Mucosa of descending colon (tissue), 3 donors: Measurements from ENCODE around the gene LEF1. TPM values are rescaled to one million over a fixed set of nuclear protein-coding genes. Genes with fewer than 3 reads are reported as not detected.

Experiments
- ATAC-seq: fragments of 200-7000 bp; cut with Tn5 transposase; one replicate; pipeline ENCODE4 v1.9.1; 2020; ENCODE audit warnings: mild to moderate bottlenecking, moderate library complexity
- DNase-seq, 3 donors: peaks; one replicate each; pipeline ENCODE4 v3.0.0-alpha.2; 2020
- H3K36me3 ChIP-seq: fragments of 200-600 bp; one replicate; pipeline ENCODE4 v1.8.0; 2021; ENCODE audit warnings: low read depth, mild to moderate bottlenecking
- H3K4me1 ChIP-seq: fragments of 200-600 bp; one replicate; pipeline ENCODE4 v1.8.0; 2021; ENCODE audit warnings: low read depth, mild to moderate bottlenecking
- H3K4me3 ChIP-seq: fragments of 200-600 bp; one replicate; pipeline ENCODE4 v1.8.0; 2021; ENCODE audit warnings: mild to moderate bottlenecking
- H3K9me3 ChIP-seq: fragments of 200-600 bp; one replicate; pipeline ENCODE4 v1.8.0; 2021; ENCODE audit warnings: mild to moderate bottlenecking
- CTCF ChIP-seq: fragments of 200-600 bp; IDR thresholded peaks from one replicate; pipeline ENCODE4 v1.8.0; 2022; ENCODE audit warnings: antibody characterized with exemption, mild to moderate bottlenecking
- intact Hi-C, 2 donors: fragments of 100-400 bp; cut with DNase I in 1 of 2; cut with micrococcal nuclease in 1 of 2; formaldehyde crosslinking; loops; one replicate each; pipeline versions ENCODE4 v1.11.0 to v1.11.1; 2022; cut with DNase I, micrococcal nuclease
- total RNA-seq, 3 donors: library from RNA; stranded (reverse); fragmentation: NEBNext Ultra II Directional in 2 of 3; extraction: Animal tissue kit (Norgen Biotek cat#: 25700) in 2 of 3; gene quantifications; one replicate each; pipeline versions ENCODE4 v1.2.1 to v1.2.4, GENCODE V29; 2021 to 2023
- donor health status: DM: no; HTN: no; CAD: no; lungs with moderate emphysema.
- donor health status: DM: no; HTN: no; CAD: no.
- donor health status: DM: no; HTN: yes; CAD: no.

The LEF1 gene
- total RNA-seq, 3 donors from 2014 or later, result 2.2 to 3.9 (median 2.5) TPM

- ATAC-seq (no peak), DNase-seq (no peak)
- Histone ChIP-seq H3K4me3 (no peak overlapping the region), H3K9me3 (no peaks in the 10 kb centered on the region), H3K4me1 (no peaks in the 10 kb centered on the region), H3K36me3 (no peaks in the 10 kb centered on the region)
- no peak for TF ChIP-seq CTCF
- intact Hi-C loops, result no loop called here
These were observed 167.1 kb downstream of the LEF1 start for GRCh38 chr4:108001540-108002135.

- no peak for TF ChIP-seq CTCF
- H3K9me3 ChIP-seq, result no peaks in the 10 kb centered on the region
- no peaks in the 10 kb centered on the region for H3K4me1 ChIP-seq
- no peaks in the 10 kb centered on the region for H3K36me3 ChIP-seq
- intact Hi-C loops, result no loop called here
- DNase-seq (no peak), ATAC-seq (no peak)
- no peak overlapping the region for H3K4me3 ChIP-seq
These were observed 168.7 kb downstream of the LEF1 start for GRCh38 chr4:107999932-108000539.

GRCh38 chr4:107997794-107998193 is 170.9 kb downstream of the LEF1 start:
- no peak for ATAC-seq
- peaks cover 16% of the 10 kb centered on the region for H3K4me1 ChIP-seq
- intact Hi-C loops, result no loop called here

More at GRCh38 chr4:107997794-107998193, 170.9 kb downstream of the LEF1 start:
- TF ChIP-seq CTCF, result no peak
- no peaks in the 10 kb centered on the region for H3K9me3 ChIP-seq
- H3K4me3 ChIP-seq, result no peak overlapping the region
- no peaks in the 10 kb centered on the region for H3K36me3 ChIP-seq
- no peak for DNase-seq

Other genes starting within 250 kb of the LEF1 start
- gene CYP2U1, start 237.4 kb downstream of the LEF1 start, total RNA-seq, result 10 to 100 TPM in 1 of 3 donors, 1 to 10 TPM in 2; 3.4 to 10.5 (median 3.4) TPM
- gene HADH, start 179.0 kb downstream of the LEF1 start, total RNA-seq, result 100 to 1,000 TPM in 2 of 3 donors, 10 to 100 TPM in 1; 76.7 to 151 (median 103) TPM